Islet of Langerhans (tissue), 1 donor: ENCODE data around the gene MGMT.

Source experiments
- FAIRE-seq: peaks from one replicate; lab custom pipeline; 2011; peaks lifted over from hg19 to GRCh38; lab: Jason Lieb, UNC

Gene MGMT

GRCh38 chr10:129809841-129810240, 342.8 kb downstream of the MGMT start:
- no peak for FAIRE-seq

GRCh38 chr10:129811208-129811607, 344.2 kb downstream of the MGMT start:
- FAIRE-seq, result no peak

- FAIRE-seq, result no peak
These were observed 345.4 kb downstream of the MGMT start for GRCh38 chr10:129812398-129812797.

- no peak for FAIRE-seq
These were observed 347.9 kb downstream of the MGMT start for GRCh38 chr10:129814681-129815646.

- no peak for FAIRE-seq
These were observed 349.0 kb downstream of the MGMT start for GRCh38 chr10:129815898-129816655.

- FAIRE-seq, result no peak
These were observed 349.6 kb downstream of the MGMT start for GRCh38 chr10:129816656-129817045.
